ENCODE measurements around the gene ODF2.
"Not testable (repeated sequence)": the region's sequence is repeated elsewhere in the genome, so short reads cannot be mapped to it uniquely, and the experiment has no call there.

The ODF2 gene

DNA sequence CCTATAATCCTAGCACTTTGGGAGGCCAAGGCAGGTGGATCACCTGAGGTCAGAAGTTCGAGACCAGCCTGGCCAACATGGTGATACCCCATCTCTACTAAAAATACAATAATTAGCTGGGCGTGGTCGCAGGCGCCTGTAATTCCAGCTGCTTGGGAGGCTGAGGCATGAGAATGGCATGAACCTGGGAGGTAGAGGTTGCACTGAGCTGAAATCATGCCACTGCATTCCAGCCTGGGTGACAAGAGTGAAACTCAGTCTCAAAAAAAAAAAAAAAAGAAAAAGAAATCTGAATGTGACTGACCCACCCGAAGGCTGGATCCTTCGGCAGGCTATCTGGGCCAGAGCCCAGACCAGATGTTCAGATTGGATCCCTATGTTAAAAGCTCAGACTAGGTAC lies 32.5 kb upstream of the ODF2 start:
- peaks cover 12 to 14% of the 10 kb centered on the region in 2 donors for H3K4me1 ChIP-seq (ENCODE audit: control insufficient read depth in 2 of 2, insufficient read depth in 2 of 2, low read length in 2 of 2)
- peaks cover 9 to 13% of the 10 kb centered on the region in 2 donors for H3K27me3 ChIP-seq (ENCODE audit: control insufficient read depth in 2 of 2, insufficient read depth in 2 of 2, low read length in 2 of 2)
- H3K9me3 ChIP-seq (ENCODE audit: control insufficient read depth in 2 of 2, low read length in 2 of 2); H3K27ac ChIP-seq (ENCODE audit: low read depth in 2 of 2, low read length in 2 of 2); H3K4me3 ChIP-seq (ENCODE audit: low read length in 2 of 2); H3K9ac ChIP-seq (ENCODE audit: low read depth in 1 of 2, low read length in 2 of 2); H3K36me3 ChIP-seq (ENCODE audit: control insufficient read depth in 2 of 2, insufficient read depth in 2 of 2, low read length in 2 of 2): not testable (repeated sequence)

DNA sequence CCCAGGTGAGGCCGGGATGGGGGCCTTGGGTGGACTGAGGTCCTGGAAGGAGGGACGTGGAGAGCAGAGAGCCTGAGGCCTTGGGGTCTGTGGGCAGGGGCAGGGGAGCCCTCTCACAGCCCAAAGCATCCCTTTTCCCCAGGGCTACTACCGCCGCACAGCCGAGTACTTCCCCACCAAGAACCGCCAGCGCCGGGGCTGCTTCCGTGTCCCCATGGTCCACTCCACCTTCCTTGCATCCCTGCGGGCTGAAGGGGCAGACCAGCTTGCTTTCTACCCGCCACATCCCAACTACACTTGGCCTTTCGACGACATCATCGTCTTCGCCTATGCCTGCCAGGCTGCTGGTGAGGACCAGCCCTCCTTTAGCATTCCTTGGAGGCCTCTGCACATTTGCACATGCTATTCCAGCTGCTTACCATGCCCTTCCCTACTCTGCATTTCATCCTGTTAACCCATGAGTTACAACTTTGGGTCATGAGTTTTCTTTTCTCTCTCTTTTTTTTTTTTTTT lies 31.5 kb upstream of the ODF2 start:
- no peaks in the 10 kb centered on the region for H3K9me3 ChIP-seq (ENCODE audit: control insufficient read depth in 2 of 2, low read length in 2 of 2)
- peaks cover 3 to 7% of the 10 kb centered on the region in 2 donors for H3K27me3 ChIP-seq (ENCODE audit: control insufficient read depth in 2 of 2, insufficient read depth in 2 of 2, low read length in 2 of 2)
- H3K27ac ChIP-seq (ENCODE audit: low read depth in 2 of 2, low read length in 2 of 2), result no peak overlapping the region
- no peak overlapping the region for H3K9ac ChIP-seq (ENCODE audit: low read depth in 1 of 2, low read length in 2 of 2)
- H3K4me1 ChIP-seq (ENCODE audit: control insufficient read depth in 2 of 2, insufficient read depth in 2 of 2, low read length in 2 of 2), result peaks cover 7 to 9% of the 10 kb centered on the region in 2 donors
- H3K36me3 ChIP-seq (ENCODE audit: control insufficient read depth in 2 of 2, insufficient read depth in 2 of 2, low read length in 2 of 2), result no peaks in the 10 kb centered on the region
- no peak overlapping the region for H3K4me3 ChIP-seq (ENCODE audit: low read length in 2 of 2)

DNA sequence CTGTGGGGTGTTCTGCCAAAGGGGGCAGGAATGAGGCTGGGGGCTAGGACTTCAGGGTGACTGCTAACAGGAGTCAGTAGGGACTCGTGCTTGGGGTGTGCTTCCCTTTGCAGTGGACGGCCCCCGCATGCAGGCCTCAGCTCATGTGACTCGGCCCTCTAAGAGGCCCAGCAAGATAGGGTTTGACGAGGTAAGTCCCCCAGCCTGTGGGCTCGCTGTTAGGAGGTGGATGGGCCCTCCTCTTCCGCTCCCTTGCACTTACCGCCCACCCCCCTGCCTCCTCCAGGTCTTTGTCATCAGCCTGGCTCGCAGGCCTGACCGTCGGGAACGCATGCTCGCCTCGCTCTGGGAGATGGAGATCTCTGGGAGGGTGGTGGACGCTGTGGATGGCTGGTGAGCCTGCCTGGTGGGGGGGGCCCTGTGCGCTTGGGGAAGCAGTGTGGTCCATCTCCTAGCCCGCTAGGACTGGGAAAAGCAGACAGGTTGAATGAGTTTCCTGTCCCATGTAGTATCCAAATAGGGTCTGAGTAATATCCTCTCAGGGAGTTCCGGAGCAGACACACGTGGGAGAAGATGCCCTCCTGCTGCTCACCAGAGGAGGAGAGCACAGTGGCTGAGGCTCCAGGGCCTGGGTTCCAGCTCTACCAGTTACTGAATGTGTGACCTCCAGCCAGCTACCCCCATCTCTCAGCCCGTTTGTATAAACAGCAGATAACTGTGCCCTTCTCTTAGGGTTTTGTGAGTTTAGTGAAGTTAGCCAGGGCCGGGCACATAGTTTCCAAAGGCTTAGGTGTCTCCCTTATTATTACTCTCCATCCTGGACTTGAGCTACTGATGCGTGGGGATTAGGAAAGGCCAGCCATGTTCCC lies 26.9 kb upstream of the ODF2 start:
- Histone ChIP-seq H3K4me3 (ENCODE audit: low read length in 2 of 2) (no peak overlapping the region), H3K9me3 (ENCODE audit: control insufficient read depth in 2 of 2, low read length in 2 of 2) (no peaks in the 10 kb centered on the region), H3K9ac (ENCODE audit: low read depth in 1 of 2, low read length in 2 of 2) (no peak overlapping the region), H3K4me1 (ENCODE audit: control insufficient read depth in 2 of 2, insufficient read depth in 2 of 2, low read length in 2 of 2) (no peaks in the 10 kb centered on the region), H3K36me3 (ENCODE audit: control insufficient read depth in 2 of 2, insufficient read depth in 2 of 2, low read length in 2 of 2) (no peaks in the 10 kb centered on the region), H3K27me3 (ENCODE audit: control insufficient read depth in 2 of 2, insufficient read depth in 2 of 2, low read length in 2 of 2) (no peaks in the 10 kb centered on the region), H3K27ac (ENCODE audit: low read depth in 2 of 2, low read length in 2 of 2) (no peak overlapping the region)

DNA sequence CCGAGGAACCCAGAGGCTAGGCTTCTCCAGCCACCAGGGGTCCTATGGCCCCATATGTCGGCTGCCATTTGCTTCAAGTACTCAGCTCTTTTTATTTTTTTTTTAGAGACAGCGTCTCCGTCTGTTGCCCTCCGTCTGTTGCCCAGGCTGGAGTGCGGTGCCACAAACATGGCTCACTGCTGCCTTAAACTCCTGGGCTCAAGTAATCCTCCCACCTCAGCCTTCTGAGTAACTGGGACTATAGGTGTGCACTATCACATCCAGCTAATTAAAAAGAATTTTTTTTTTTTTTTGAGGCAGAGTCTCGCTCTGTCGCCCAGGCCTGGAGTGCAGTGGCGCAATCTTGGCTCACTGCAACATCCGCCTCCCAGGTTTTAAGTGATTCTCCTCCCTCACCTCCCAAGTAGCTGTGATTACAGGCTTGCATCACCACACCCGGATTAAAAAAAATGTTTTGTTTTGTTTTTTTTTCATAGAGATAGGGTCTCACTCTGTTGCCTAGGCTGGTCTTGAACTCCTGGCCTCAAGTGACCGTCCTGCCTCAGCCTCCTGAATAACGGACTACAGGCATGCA lies 26.2 kb upstream of the ODF2 start:
- no peaks in the 10 kb centered on the region for H3K27me3 ChIP-seq (ENCODE audit: control insufficient read depth in 2 of 2, insufficient read depth in 2 of 2, low read length in 2 of 2)
- no peaks in the 10 kb centered on the region for H3K9me3 ChIP-seq (ENCODE audit: control insufficient read depth in 2 of 2, low read length in 2 of 2)
- H3K4me3 ChIP-seq (ENCODE audit: low read length in 2 of 2), result no peak overlapping the region
- H3K9ac ChIP-seq (ENCODE audit: low read depth in 1 of 2, low read length in 2 of 2), result no peak overlapping the region
- no peaks in the 10 kb centered on the region for H3K4me1 ChIP-seq (ENCODE audit: control insufficient read depth in 2 of 2, insufficient read depth in 2 of 2, low read length in 2 of 2)
- H3K27ac ChIP-seq (ENCODE audit: low read depth in 2 of 2, low read length in 2 of 2), result no peak overlapping the region
- H3K36me3 ChIP-seq (ENCODE audit: control insufficient read depth in 2 of 2, insufficient read depth in 2 of 2, low read length in 2 of 2), result no peaks in the 10 kb centered on the region

DNA sequence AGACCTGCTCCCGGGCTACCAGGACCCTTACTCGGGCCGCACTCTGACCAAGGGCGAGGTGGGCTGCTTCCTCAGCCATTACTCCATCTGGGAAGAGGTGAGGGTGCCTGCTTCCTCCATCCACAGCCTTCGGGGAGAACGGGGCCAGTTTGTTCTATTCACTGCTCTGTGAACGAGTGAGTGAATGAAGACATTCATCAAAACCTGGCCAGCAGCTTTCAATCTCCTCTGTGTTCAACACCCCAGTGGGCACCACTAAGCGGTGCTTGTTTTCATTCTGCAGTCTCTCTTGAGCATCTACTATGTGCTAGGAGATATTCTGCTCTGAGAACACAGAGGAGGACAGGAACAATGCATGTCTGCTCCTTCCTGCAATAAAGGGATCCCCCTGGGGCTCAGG lies 24.6 kb upstream of the ODF2 start:
- no peak overlapping the region for H3K27ac ChIP-seq (ENCODE audit: low read depth in 2 of 2, low read length in 2 of 2)
- no peak overlapping the region for H3K9ac ChIP-seq (ENCODE audit: low read depth in 1 of 2, low read length in 2 of 2)
- no peak overlapping the region for H3K4me3 ChIP-seq (ENCODE audit: low read length in 2 of 2)
- H3K9me3 ChIP-seq (ENCODE audit: control insufficient read depth in 2 of 2, low read length in 2 of 2), result no peaks in the 10 kb centered on the region
- H3K4me1 ChIP-seq (ENCODE audit: control insufficient read depth in 2 of 2, insufficient read depth in 2 of 2, low read length in 2 of 2), result no peaks in the 10 kb centered on the region
- no peaks in the 10 kb centered on the region for H3K36me3 ChIP-seq (ENCODE audit: control insufficient read depth in 2 of 2, insufficient read depth in 2 of 2, low read length in 2 of 2)
- H3K27me3 ChIP-seq (ENCODE audit: control insufficient read depth in 2 of 2, insufficient read depth in 2 of 2, low read length in 2 of 2), result no peaks in the 10 kb centered on the region

DNA sequence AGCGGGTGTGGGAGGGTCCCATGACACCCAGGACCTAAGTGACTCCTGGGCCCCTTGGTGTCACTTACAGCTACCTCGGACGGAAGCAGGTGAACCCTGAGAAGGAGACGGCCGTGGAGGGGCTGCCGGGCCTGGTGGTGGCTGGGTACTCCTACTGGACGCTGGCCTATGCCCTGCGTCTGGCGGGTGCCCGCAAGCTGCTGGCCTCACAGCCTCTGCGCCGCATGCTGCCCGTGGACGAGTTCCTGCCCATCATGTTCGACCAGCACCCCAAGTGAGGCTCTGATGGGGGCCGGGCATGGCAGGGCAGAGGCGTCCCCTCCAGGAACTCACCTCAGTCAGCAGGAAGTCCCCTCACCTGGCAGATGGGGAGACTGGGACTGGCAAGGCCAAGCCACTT lies 21.5 kb upstream of the ODF2 start:
- no peaks in the 10 kb centered on the region for H3K9me3 ChIP-seq (ENCODE audit: control insufficient read depth in 2 of 2, low read length in 2 of 2)
- H3K36me3 ChIP-seq (ENCODE audit: control insufficient read depth in 2 of 2, insufficient read depth in 2 of 2, low read length in 2 of 2), result no peaks in the 10 kb centered on the region
- no peaks in the 10 kb centered on the region for H3K27me3 ChIP-seq (ENCODE audit: control insufficient read depth in 2 of 2, insufficient read depth in 2 of 2, low read length in 2 of 2)
- H3K4me1 ChIP-seq (ENCODE audit: control insufficient read depth in 2 of 2, insufficient read depth in 2 of 2, low read length in 2 of 2), result no peaks in the 10 kb centered on the region
- no peak overlapping the region for H3K4me3 ChIP-seq (ENCODE audit: low read length in 2 of 2)
- no peak overlapping the region for H3K9ac ChIP-seq (ENCODE audit: low read depth in 1 of 2, low read length in 2 of 2)
- no peak overlapping the region for H3K27ac ChIP-seq (ENCODE audit: low read depth in 2 of 2, low read length in 2 of 2)

DNA sequence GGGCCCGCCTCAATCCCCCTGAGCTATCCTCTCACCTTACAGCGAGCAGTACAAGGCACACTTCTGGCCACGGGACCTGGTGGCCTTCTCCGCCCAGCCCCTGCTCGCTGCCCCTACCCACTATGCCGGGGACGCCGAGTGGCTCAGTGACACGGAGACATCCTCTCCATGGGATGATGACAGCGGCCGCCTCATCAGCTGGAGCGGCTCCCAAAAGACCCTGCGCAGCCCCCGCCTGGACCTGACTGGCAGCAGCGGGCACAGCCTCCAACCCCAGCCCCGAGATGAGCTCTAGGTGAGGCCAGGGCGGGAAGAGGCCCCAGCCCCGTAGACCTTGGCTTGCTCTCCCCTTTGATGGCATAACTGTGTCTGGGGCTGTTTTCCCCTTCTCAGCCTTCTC lies 20.2 kb upstream of the ODF2 start:
- no peaks in the 10 kb centered on the region for H3K36me3 ChIP-seq (ENCODE audit: control insufficient read depth in 2 of 2, insufficient read depth in 2 of 2, low read length in 2 of 2)
- no peaks in the 10 kb centered on the region for H3K9me3 ChIP-seq (ENCODE audit: control insufficient read depth in 2 of 2, low read length in 2 of 2)
- no peak overlapping the region for H3K9ac ChIP-seq (ENCODE audit: low read depth in 1 of 2, low read length in 2 of 2)
- no peaks in the 10 kb centered on the region for H3K27me3 ChIP-seq (ENCODE audit: control insufficient read depth in 2 of 2, insufficient read depth in 2 of 2, low read length in 2 of 2)
- no peak overlapping the region for H3K4me3 ChIP-seq (ENCODE audit: low read length in 2 of 2)
- H3K27ac ChIP-seq (ENCODE audit: low read depth in 2 of 2, low read length in 2 of 2), result no peak overlapping the region
- H3K4me1 ChIP-seq (ENCODE audit: control insufficient read depth in 2 of 2, insufficient read depth in 2 of 2, low read length in 2 of 2), result no peaks in the 10 kb centered on the region

DNA sequence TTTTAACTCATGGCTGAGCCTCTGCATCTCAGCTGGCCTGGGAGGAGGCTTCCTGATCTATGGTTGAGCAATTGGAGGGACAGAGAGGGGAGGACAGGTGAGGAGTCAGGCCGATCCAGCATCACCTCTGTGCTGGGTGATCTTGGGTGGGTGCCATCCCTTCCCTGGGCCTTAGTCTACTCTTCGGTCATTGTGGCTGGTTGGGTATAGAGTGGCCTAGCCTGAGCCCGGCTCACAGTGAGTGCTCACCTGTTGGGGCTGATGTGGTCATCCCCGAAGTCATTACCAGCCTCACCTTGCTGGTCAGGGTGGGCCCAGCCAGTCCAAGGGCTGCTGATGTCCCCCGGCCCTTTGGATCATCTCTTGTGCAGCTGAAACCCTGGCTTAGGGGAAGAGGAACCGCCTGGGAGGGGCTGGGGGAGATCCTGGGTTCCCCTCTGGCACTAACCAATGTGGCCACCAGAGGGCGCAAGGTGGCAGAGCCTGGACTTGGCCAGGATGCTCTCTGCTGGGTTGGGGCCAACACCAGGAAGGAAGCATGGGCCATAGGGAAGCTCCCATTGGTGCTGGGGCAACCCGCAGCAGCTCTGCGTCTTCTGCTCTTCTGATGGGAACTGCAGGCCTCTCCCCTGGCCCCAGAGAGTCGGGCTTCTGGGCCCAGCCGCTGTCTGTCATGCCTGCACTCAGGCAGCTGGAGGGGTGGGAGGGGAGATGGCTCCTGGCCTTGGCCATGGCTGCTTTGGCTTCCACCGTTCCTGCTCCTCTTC lies 17.3 kb upstream of the ODF2 start:
- no peak overlapping the region for H3K9ac ChIP-seq (ENCODE audit: low read depth in 1 of 2, low read length in 2 of 2)
- H3K27me3 ChIP-seq (ENCODE audit: control insufficient read depth in 2 of 2, insufficient read depth in 2 of 2, low read length in 2 of 2), result no peaks in the 10 kb centered on the region
- H3K4me1 ChIP-seq (ENCODE audit: control insufficient read depth in 2 of 2, insufficient read depth in 2 of 2, low read length in 2 of 2), result no peaks in the 10 kb centered on the region
- no peak overlapping the region for H3K4me3 ChIP-seq (ENCODE audit: low read length in 2 of 2)
- no peaks in the 10 kb centered on the region for H3K36me3 ChIP-seq (ENCODE audit: control insufficient read depth in 2 of 2, insufficient read depth in 2 of 2, low read length in 2 of 2)
- H3K27ac ChIP-seq (ENCODE audit: low read depth in 2 of 2, low read length in 2 of 2), result no peak overlapping the region
- H3K9me3 ChIP-seq (ENCODE audit: control insufficient read depth in 2 of 2, low read length in 2 of 2), result no peaks in the 10 kb centered on the region

DNA sequence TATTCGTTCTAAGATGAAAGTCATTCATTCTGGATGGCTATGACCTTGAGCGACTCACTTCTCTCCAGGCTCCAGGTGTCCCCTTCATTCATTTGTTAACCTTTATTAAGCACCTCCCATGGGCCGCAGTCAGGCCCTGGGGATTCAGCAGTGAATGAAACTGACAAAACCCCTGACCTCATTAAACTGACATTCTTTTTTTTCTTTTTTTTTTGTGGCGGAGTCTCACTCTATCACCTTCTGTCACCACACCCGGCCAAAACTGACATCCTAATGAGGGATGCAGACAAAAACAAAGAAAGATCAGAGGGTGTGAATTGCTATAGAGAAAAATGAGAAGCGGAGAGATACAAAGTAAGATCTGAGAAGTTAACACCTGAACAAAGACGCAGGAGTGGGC lies 16.5 kb upstream of the ODF2 start:
- H3K36me3 ChIP-seq (ENCODE audit: control insufficient read depth in 2 of 2, insufficient read depth in 2 of 2, low read length in 2 of 2), result no peaks in the 10 kb centered on the region
- H3K4me3 ChIP-seq (ENCODE audit: low read length in 2 of 2), result no peak overlapping the region
- H3K9ac ChIP-seq (ENCODE audit: low read depth in 1 of 2, low read length in 2 of 2), result no peak overlapping the region
- H3K9me3 ChIP-seq (ENCODE audit: control insufficient read depth in 2 of 2, low read length in 2 of 2), result no peaks in the 10 kb centered on the region
- no peaks in the 10 kb centered on the region for H3K27me3 ChIP-seq (ENCODE audit: control insufficient read depth in 2 of 2, insufficient read depth in 2 of 2, low read length in 2 of 2)
- no peaks in the 10 kb centered on the region for H3K4me1 ChIP-seq (ENCODE audit: control insufficient read depth in 2 of 2, insufficient read depth in 2 of 2, low read length in 2 of 2)
- H3K27ac ChIP-seq (ENCODE audit: low read depth in 2 of 2, low read length in 2 of 2), result no peak overlapping the region

DNA sequence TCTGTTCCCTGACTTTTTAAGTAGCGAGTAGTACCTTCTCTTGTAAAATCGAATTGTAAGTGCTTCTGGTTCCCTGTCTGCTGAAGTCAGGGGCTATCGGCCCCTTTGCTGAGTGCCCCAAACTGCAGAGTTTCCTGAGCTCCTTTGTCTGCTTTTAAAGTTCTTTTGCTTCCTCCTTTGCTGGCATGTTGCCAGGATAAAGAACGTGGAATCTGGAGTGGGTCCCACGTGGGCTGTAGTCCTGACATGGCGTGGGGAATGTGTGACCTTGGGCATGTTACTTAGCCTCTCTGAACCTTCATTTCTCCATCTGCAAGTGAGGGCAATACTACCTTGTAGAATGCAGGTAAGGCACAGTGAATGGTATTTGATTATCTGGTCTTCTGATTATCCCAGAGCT lies 13.7 kb upstream of the ODF2 start:
- Histone ChIP-seq H3K4me3 (ENCODE audit: low read length in 2 of 2) (no peak overlapping the region), H3K9ac (ENCODE audit: low read depth in 1 of 2, low read length in 2 of 2) (no peak overlapping the region), H3K36me3 (ENCODE audit: control insufficient read depth in 2 of 2, insufficient read depth in 2 of 2, low read length in 2 of 2) (no peaks in the 10 kb centered on the region), H3K4me1 (ENCODE audit: control insufficient read depth in 2 of 2, insufficient read depth in 2 of 2, low read length in 2 of 2) (no peaks in the 10 kb centered on the region), H3K27ac (ENCODE audit: low read depth in 2 of 2, low read length in 2 of 2) (no peak overlapping the region), H3K9me3 (ENCODE audit: control insufficient read depth in 2 of 2, low read length in 2 of 2) (no peaks in the 10 kb centered on the region), H3K27me3 (ENCODE audit: control insufficient read depth in 2 of 2, insufficient read depth in 2 of 2, low read length in 2 of 2) (no peaks in the 10 kb centered on the region)
